Measurements from ENCODE around the gene RAPGEF5.

DNA sequence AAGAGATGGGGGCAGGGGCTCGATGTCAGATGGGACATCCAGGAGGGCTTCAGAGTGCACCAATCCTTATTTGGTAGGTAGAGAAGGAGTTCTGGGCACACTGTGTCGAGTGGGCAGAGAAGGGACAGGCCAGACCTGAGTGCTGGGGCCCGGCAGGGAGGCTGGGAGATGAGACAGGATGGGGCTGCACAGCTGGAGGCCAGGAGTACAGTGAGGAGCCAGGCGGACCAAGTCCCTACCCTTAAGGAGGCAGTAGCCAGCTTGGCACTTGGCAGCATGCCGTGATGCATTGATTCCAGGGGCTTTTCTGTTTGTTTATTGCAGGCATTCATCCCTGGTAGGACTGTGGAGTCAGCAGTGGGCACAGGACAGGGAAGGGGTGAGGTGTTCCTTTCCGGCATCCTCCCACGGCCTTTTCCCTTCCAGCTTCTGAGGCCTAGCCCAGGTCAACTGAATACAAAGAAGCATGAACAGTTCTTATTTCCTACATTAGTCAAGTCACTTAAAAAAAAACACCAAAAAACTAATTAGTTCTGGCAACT, 242.4 kb downstream of the RAPGEF5 start:
- TF ChIP-seq, protein P1, sequence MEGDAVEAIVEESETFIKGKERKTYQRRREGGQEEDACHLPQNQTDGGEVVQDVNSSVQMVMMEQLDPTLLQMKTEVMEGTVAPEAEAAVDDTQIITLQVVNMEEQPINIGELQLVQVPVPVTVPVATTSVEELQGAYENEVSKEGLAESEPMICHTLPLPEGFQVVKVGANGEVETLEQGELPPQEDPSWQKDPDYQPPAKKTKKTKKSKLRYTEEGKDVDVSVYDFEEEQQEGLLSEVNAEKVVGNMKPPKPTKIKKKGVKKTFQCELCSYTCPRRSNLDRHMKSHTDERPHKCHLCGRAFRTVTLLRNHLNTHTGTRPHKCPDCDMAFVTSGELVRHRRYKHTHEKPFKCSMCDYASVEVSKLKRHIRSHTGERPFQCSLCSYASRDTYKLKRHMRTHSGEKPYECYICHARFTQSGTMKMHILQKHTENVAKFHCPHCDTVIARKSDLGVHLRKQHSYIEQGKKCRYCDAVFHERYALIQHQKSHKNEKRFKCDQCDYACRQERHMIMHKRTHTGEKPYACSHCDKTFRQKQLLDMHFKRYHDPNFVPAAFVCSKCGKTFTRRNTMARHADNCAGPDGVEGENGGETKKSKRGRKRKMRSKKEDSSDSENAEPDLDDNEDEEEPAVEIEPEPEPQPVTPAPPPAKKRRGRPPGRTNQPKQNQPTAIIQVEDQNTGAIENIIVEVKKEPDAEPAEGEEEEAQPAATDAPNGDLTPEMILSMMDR (IDR thresholded peaks at IDR 0.05; ENCODE audit: extremely low read depth in 1 of 2, insufficient read depth in 1 of 2, low read depth in 1 of 2, low read length in 2 of 2) = no peak
- TF ChIP-seq MAX (IDR thresholded peaks at IDR 0.05; ENCODE audit: insufficient read depth, insufficient read length) (no peak), MYC (IDR thresholded peaks at IDR 0.05; ENCODE audit: low read depth, low read length) (no peak), EZH2 (IDR thresholded peaks at IDR 0.05; ENCODE audit: borderline replicate concordance, low read depth, low read length, severe bottlenecking) (no peak), POLR2AphosphoS5 (IDR thresholded peaks at IDR 0.05; ENCODE audit: insufficient read depth, low read depth, low read length) (no peak), POLR2A (IDR thresholded peaks at IDR 0.05; ENCODE audit: low read depth, low read length) (no peak)

All from endothelial cell of umbilical vein (primary cell).